ENCODE data around the gene C1orf185. TPM values are rescaled to one million over a fixed set of nuclear protein-coding genes. Genes with fewer than 3 reads are reported as not detected.
"Not testable (repeated sequence)": the region's sequence is repeated elsewhere in the genome, so short reads cannot be mapped to it uniquely, and the experiment has no call there.

C1orf185 gene
- total and polyA plus RNA-seq, 4 donors, result not detected

DNA sequence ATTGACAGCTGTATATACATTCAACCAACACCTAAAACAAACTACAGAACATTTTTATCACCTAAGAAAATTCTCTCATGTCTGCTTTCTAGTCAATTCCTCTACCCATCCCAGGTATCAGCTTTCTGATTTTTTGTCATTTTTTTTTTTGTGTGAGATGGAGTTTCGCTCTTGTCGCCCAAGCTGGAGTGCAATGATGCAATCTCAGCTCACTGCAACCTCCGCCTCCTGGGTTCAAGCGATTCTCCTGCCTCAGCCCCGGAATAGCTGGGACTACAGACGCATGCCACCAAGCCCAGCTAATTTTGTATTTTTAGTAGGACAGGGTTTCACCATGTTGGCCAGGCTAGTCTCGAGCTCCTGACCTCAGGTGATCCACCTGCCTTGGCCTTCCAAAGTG, 25.1 kb downstream of the C1orf185 start:
- 100% methylated on average over 5 of the region's 7 CpGs for WGBS (ENCODE audit: insufficient coverage)
- not testable (repeated sequence) for H3K4me3 ChIP-seq (ENCODE audit: low read depth, low read length); H3K27me3 ChIP-seq (ENCODE audit: control insufficient read depth, insufficient read depth, low read length); H3K4me1 ChIP-seq (ENCODE audit: control insufficient read depth, insufficient read depth, low read length); DNase-seq (ENCODE audit: low read depth in 4 of 6, low spot score in 6 of 6); H3K27ac ChIP-seq (ENCODE audit: low read depth, low read length); H3K36me3 ChIP-seq (ENCODE audit: control insufficient read depth, insufficient read depth, low read length); H3K9me3 ChIP-seq (ENCODE audit: control insufficient read depth, insufficient read depth, low read length)

DNA sequence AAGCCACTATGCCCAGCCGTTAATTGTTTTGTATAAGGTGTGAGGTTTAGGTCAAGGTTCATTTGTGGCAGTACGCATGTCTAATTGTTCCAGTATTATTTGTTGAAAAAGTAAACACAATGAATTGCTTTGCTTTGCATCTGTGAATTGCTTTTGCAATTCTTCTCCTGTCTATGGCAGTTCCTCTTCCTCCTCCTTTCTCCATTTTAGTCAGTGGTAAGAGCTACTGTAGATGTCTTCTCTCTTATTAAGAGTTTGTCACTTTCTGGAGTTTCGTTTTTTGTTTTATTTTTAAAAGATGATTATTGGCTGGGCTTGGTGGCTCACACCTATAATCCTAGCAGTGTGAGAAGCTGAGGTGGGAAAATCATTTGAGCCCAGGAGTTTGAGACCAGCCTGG, 29.2 kb downstream of the C1orf185 start:
- no peaks in the 10 kb centered on the region for H3K36me3 ChIP-seq (ENCODE audit: control insufficient read depth, insufficient read depth, low read length)
- H3K27ac ChIP-seq (ENCODE audit: low read depth, low read length), result no peak overlapping the region
- no peaks in the 10 kb centered on the region for H3K4me1 ChIP-seq (ENCODE audit: control insufficient read depth, insufficient read depth, low read length)
- no peak for DNase-seq (ENCODE audit: low read depth in 4 of 6, low spot score in 6 of 6)
- WGBS (ENCODE audit: insufficient coverage), result 92% methylated on average over 2 of the region's 3 CpGs
- no peaks in the 10 kb centered on the region for H3K27me3 ChIP-seq (ENCODE audit: control insufficient read depth, insufficient read depth, low read length)
- H3K9me3 ChIP-seq (ENCODE audit: control insufficient read depth, insufficient read depth, low read length), result peaks cover 6% of the 10 kb centered on the region
- H3K4me3 ChIP-seq (ENCODE audit: low read depth, low read length), result no peak overlapping the region

DNA sequence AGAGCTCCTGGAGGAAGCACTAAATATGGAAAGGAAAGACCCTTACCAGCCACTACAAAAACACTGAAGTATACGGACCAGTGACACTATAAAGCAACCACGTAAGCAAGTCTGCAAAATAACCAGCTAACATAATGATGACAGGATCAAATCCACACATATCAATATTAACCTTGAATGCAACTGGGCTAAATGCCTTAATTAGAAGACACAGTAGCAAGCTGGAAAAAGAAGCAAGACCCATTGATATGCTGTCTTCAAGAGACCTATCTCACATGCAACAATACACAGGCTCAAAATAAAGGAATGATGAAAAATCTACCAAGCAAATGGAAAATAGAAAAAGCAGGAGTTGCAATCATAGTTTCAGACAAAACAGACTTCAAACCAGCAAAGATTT, 31.0 kb downstream of the C1orf185 start:
- Histone ChIP-seq H3K27ac (ENCODE audit: low read depth, low read length) (no peak overlapping the region), H3K9me3 (ENCODE audit: control insufficient read depth, insufficient read depth, low read length) (peaks cover 6% of the 10 kb centered on the region), H3K36me3 (ENCODE audit: control insufficient read depth, insufficient read depth, low read length) (no peaks in the 10 kb centered on the region), H3K4me3 (ENCODE audit: low read depth, low read length) (no peak overlapping the region), H3K4me1 (ENCODE audit: control insufficient read depth, insufficient read depth, low read length) (no peaks in the 10 kb centered on the region), H3K27me3 (ENCODE audit: control insufficient read depth, insufficient read depth, low read length) (no peaks in the 10 kb centered on the region)
- 90% methylated on average over 2 of the region's 2 CpGs for WGBS (ENCODE audit: insufficient coverage)
- DNase-seq (ENCODE audit: low read depth in 4 of 6, low spot score in 6 of 6), result no peak

DNA sequence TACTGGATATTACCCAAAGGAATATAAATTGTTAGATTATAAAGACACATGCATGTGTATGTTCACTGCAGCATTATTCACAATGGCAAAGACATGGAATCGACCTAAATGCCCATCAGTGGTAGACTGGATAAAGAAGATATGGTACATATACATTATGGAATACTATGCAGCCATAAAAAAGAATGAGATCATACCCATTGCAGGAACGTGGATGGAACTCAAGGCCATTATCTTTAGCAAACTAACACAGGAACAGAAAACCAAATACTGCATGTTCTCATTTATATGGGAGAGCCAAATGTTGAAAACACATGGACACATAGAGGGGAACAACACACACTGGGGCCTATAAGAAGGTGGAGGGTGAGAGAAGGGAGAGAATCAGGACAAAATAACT, 35.7 kb downstream of the C1orf185 start:
- no CpG with 5 or more reads among the region's 2 CpGs for WGBS (ENCODE audit: insufficient coverage)
- H3K36me3 ChIP-seq (ENCODE audit: control insufficient read depth, insufficient read depth, low read length); H3K9me3 ChIP-seq (ENCODE audit: control insufficient read depth, insufficient read depth, low read length); DNase-seq (ENCODE audit: low read depth in 4 of 6, low spot score in 6 of 6); H3K27me3 ChIP-seq (ENCODE audit: control insufficient read depth, insufficient read depth, low read length); H3K27ac ChIP-seq (ENCODE audit: low read depth, low read length); H3K4me1 ChIP-seq (ENCODE audit: control insufficient read depth, insufficient read depth, low read length); H3K4me3 ChIP-seq (ENCODE audit: low read depth, low read length): not testable (repeated sequence)

DNA sequence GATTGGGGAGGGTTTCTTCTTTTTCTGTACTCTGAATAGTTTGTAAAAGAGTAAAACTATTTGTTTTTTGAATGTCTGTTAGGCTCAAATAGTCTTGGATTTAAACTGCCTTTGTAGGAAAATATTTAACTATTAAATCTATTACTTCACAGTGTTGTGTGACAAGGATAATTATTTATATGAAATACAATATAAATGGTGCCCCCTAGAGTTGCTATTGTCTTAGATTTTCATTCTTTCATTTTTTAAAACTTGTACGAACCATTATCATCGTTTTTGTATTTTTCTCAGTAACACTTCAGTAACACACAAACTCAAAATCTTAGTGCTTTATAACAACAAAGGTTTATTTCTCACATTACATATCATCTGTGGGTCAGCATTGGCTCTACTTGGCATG, 37.4 kb downstream of the C1orf185 start:
- Histone ChIP-seq H3K9me3 (ENCODE audit: control insufficient read depth, insufficient read depth, low read length) (no peaks in the 10 kb centered on the region), H3K4me1 (ENCODE audit: control insufficient read depth, insufficient read depth, low read length) (no peaks in the 10 kb centered on the region), H3K4me3 (ENCODE audit: low read depth, low read length) (no peak overlapping the region), H3K27ac (ENCODE audit: low read depth, low read length) (no peak overlapping the region), H3K27me3 (ENCODE audit: control insufficient read depth, insufficient read depth, low read length) (no peaks in the 10 kb centered on the region), H3K36me3 (ENCODE audit: control insufficient read depth, insufficient read depth, low read length) (no peaks in the 10 kb centered on the region)
- no peak for DNase-seq (ENCODE audit: low read depth in 4 of 6, low spot score in 6 of 6)
- no CpG with 5 or more reads among the region's 2 CpGs for WGBS (ENCODE audit: insufficient coverage)

DNA sequence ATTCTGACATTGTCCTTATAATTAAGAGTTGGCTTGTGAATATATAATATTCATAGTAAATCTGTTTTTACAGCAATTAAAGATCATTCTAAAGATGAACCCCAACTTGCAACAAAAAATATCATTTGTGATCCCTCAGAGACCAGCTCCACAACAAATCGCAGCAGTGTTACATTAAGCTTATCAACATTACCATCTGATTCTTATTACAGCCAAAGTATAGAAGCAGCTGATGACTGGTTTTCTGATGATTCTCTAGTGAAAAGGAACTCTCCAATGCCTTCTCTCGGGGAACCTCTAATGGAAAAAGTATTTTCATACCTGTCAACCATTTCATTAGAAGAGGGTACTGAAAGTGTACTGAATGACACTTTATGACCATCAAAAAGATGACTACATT, 45.4 kb downstream of the C1orf185 start:
- no peak overlapping the region for H3K27ac ChIP-seq (ENCODE audit: low read depth, low read length)
- no peaks in the 10 kb centered on the region for H3K4me1 ChIP-seq (ENCODE audit: control insufficient read depth, insufficient read depth, low read length)
- no peaks in the 10 kb centered on the region for H3K36me3 ChIP-seq (ENCODE audit: control insufficient read depth, insufficient read depth, low read length)
- H3K27me3 ChIP-seq (ENCODE audit: control insufficient read depth, insufficient read depth, low read length), result no peaks in the 10 kb centered on the region
- WGBS (ENCODE audit: insufficient coverage), result 60% methylated on average over 1 of the region's 2 CpGs
- H3K9me3 ChIP-seq (ENCODE audit: control insufficient read depth, insufficient read depth, low read length), result no peaks in the 10 kb centered on the region
- DNase-seq (ENCODE audit: low read depth in 4 of 6, low spot score in 6 of 6), result no peak
- no peak overlapping the region for H3K4me3 ChIP-seq (ENCODE audit: low read depth, low read length)

DNA sequence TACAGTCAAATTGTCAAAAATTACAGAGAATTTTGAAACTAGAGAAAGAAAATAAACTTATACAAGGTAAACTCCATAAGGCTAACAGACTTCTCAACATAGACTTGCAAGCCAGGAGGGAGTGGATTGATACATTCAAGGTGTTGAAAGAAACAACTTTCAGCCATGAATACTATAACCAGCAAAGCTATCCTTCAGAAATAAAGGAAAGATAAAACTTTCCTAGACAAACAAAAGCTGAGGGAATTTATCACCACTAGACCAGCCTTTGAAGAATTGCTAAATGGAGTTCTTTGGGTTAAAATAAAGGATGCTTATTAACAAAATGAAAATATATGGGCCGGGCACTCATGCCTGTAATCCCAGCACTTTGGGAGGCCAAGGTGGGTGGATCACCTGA, 52.7 kb downstream of the C1orf185 start:
- H3K27ac ChIP-seq (ENCODE audit: low read depth, low read length), result no peak overlapping the region

DNA sequence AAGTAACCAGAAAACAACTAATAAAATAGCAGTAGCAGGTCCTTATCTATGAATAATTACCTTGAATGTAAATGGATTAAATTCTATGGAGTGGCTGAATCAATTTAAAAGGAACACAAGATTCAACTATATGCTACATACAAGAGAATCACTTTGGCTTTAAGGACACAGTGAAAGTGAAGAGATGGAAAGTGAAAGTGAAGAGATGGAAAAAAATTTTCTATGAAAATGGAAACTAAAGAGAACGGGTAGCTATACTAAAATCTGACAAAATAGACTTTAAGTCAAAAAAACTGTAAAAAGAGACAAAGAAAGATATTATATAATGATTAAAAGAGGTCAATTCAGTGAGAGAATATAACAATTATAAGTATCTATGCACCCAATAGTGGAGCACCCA, 54.7 kb downstream of the C1orf185 start:
- H3K27ac ChIP-seq (ENCODE audit: low read depth, low read length), result no peak overlapping the region
- H3K9me3 ChIP-seq (ENCODE audit: control insufficient read depth, insufficient read depth, low read length), result no peaks in the 10 kb centered on the region
- no peak for DNase-seq (ENCODE audit: low read depth in 4 of 6, low spot score in 6 of 6)
- WGBS (ENCODE audit: insufficient coverage), result no CpG with 5 or more reads among the region's 1 CpG
- H3K27me3 ChIP-seq (ENCODE audit: control insufficient read depth, insufficient read depth, low read length), result no peaks in the 10 kb centered on the region
- H3K4me1 ChIP-seq (ENCODE audit: control insufficient read depth, insufficient read depth, low read length), result no peaks in the 10 kb centered on the region
- H3K36me3 ChIP-seq (ENCODE audit: control insufficient read depth, insufficient read depth, low read length), result no peaks in the 10 kb centered on the region
- no peak overlapping the region for H3K4me3 ChIP-seq (ENCODE audit: low read depth, low read length)

More for the DNA sequence above, 52.7 kb downstream of the C1orf185 start:
- WGBS (ENCODE audit: insufficient coverage), result no CpG with 5 or more reads among the region's 1 CpG
- H3K27me3 ChIP-seq (ENCODE audit: control insufficient read depth, insufficient read depth, low read length), result no peaks in the 10 kb centered on the region
- no peak for DNase-seq (ENCODE audit: low read depth in 4 of 6, low spot score in 6 of 6)
- no peaks in the 10 kb centered on the region for H3K9me3 ChIP-seq (ENCODE audit: control insufficient read depth, insufficient read depth, low read length)
- H3K36me3 ChIP-seq (ENCODE audit: control insufficient read depth, insufficient read depth, low read length), result no peaks in the 10 kb centered on the region
- H3K4me3 ChIP-seq (ENCODE audit: low read depth, low read length), result no peak overlapping the region
- H3K4me1 ChIP-seq (ENCODE audit: control insufficient read depth, insufficient read depth, low read length), result no peaks in the 10 kb centered on the region

DNA sequence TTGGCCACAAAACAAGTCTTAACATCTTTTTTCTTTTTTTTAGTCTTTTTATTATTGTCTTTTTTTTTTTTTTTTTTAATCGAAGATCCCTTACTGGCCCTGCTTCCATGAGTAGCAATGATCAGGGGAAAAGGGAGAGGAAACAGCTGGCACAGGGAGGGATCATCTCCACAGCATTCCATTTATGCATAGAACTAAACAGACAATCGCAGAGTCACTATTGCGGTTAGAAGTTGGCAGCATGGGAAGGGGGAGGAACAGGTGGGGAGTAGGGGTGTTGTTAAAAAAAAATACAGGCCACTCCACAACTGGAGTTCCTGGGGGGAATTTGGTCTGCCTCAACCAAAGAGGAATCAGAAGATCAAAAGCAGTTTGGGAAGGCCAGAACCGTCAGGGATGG, 55.4 kb downstream of the C1orf185 start:
- DNase-seq (ENCODE audit: low read depth in 4 of 6, low spot score in 6 of 6), result no peak
- Histone ChIP-seq H3K27ac (ENCODE audit: low read depth, low read length) (no peak overlapping the region), H3K36me3 (ENCODE audit: control insufficient read depth, insufficient read depth, low read length) (no peaks in the 10 kb centered on the region), H3K4me3 (ENCODE audit: low read depth, low read length) (no peak overlapping the region), H3K9me3 (ENCODE audit: control insufficient read depth, insufficient read depth, low read length) (no peaks in the 10 kb centered on the region), H3K4me1 (ENCODE audit: control insufficient read depth, insufficient read depth, low read length) (no peaks in the 10 kb centered on the region), H3K27me3 (ENCODE audit: control insufficient read depth, insufficient read depth, low read length) (no peaks in the 10 kb centered on the region)
- WGBS (ENCODE audit: insufficient coverage), result 73% methylated on average over 3 of the region's 4 CpGs

DNA sequence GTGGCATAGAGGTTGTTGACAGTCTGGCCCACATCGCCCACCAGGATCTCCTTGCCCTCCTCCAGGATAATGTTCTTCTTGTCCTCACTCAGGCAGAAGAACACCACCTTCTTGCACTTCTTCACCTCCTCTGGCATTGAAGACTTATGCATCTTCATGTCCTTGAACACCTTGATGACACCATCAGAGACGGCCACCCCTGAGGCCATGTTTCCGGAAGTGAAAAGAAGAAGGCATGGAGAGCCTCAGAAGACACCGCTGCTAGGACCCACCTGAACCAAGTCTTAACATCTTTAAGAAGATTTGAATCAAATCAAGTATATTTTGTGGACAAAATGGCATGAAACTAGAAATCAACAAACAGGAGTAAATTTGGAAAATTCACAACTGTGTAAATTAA, 56.2 kb downstream of the C1orf185 start:
- H3K27ac ChIP-seq (ENCODE audit: low read depth, low read length), result no peak overlapping the region
- H3K27me3 ChIP-seq (ENCODE audit: control insufficient read depth, insufficient read depth, low read length), result no peaks in the 10 kb centered on the region
- no peak for DNase-seq (ENCODE audit: low read depth in 4 of 6, low spot score in 6 of 6)
- H3K9me3 ChIP-seq (ENCODE audit: control insufficient read depth, insufficient read depth, low read length), result no peaks in the 10 kb centered on the region
- no peak overlapping the region for H3K4me3 ChIP-seq (ENCODE audit: low read depth, low read length)
- no peaks in the 10 kb centered on the region for H3K4me1 ChIP-seq (ENCODE audit: control insufficient read depth, insufficient read depth, low read length)
- WGBS (ENCODE audit: insufficient coverage), result 100% methylated on average over 1 of the region's 4 CpGs
- no peaks in the 10 kb centered on the region for H3K36me3 ChIP-seq (ENCODE audit: control insufficient read depth, insufficient read depth, low read length)

All from spinal cord (tissue), 10 donors.